Astrocyte (in vitro differentiated cells and primary cell): ENCODE results near the gene OSBPL6.

Experiments
- CTCF ChIP-seq: IDR thresholded peaks from 2 replicates; pipeline ENCODE4 v1.5.1; 2011; ENCODE audit warnings: low read depth, mild to moderate bottlenecking, inconsistent platforms, low read length, moderate library complexity; ENCODE audit not compliant: insufficient read depth
- EZH2 ChIP-seq: IDR thresholded peaks from 2 replicates; pipeline ENCODE4 v1.6.1; 2012; ENCODE audit warnings: mild to moderate bottlenecking, low read length, inconsistent platforms; ENCODE audit not compliant: insufficient read depth

- TF ChIP-seq CTCF, result no peak
- TF ChIP-seq EZH2, result no peak
Measured at GRCh38 chr2:178388287-178388686, 194.0 kb downstream of the OSBPL6 start.
